Measurements from ENCODE around the gene ITGA2B.
"Not testable (repeated sequence)": the region's sequence is repeated elsewhere in the genome, so short reads cannot be mapped to it uniquely, and the experiment has no call there.

- not testable (repeated sequence) for TF ChIP-seq CTCF, POLR2A (IDR thresholded peaks at IDR 0.05)
Observed at GRCh38 chr17:44394112-44394511, 4.7 kb upstream of the ITGA2B start.
